Caco-2 (cell line): ENCODE data around the gene SYF2. TPM values are rescaled to one million over a fixed set of nuclear protein-coding genes. Genes with fewer than 3 reads are reported as not detected.

Experiments
- BruUV-seq: library from RNA; stranded (reverse); fragments of 400-500 nt; replicated peaks from 2 replicates; lab custom pipeline; 2021; lab: Mats Ljungman, UMichigan
- CTCF ChIA-PET: fragments of 300-600 bp; sonication (Branson Sonifier 250); formaldehyde crosslinking; loops from one replicate; lab custom pipeline; 2022; ENCODE audit warnings: antibody characterized with exemption; lab: Charles Lee
- POLR2A ChIA-PET: fragments of 300-600 bp; sonication (Branson Sonifier 250); formaldehyde crosslinking; loops from one replicate; lab custom pipeline; 2022; ENCODE audit warnings: antibody characterized with exemption; lab: Charles Lee
- DNase-seq, 2 experiments: peaks; one replicate each; pipeline versions ENCODE4 v3.0.0 to v3.0.0-alpha.2; 2020 to 2022
- H3K27me3 ChIP-seq: replicated peaks from 2 replicates; pipeline ENCODE4 v1.6.0; 2011; ENCODE audit warnings: low read length; ENCODE audit not compliant: control insufficient read depth, insufficient read depth
- H3K36me3 ChIP-seq: 2 replicates; pipeline ENCODE4 v1.5.1; 2011; ENCODE audit warnings: low read length; ENCODE audit not compliant: control insufficient read depth, insufficient read depth
- H3K4me1 ChIP-seq: fragments of 250-450 bp; sonication (Bioruptor Pico); 2 replicates; pipeline ENCODE4 v1.5.1; 2020; ENCODE audit warnings: mild to moderate bottlenecking
- H3K4me3 ChIP-seq: 2 replicates; pipeline ENCODE4 v1.5.1; 2011; ENCODE audit warnings: low read depth, mild to moderate bottlenecking, control low read depth, low read length
- H3K9me3 ChIP-seq: fragments of 250-450 bp; sonication (Bioruptor Pico); 2 replicates; pipeline ENCODE4 v1.5.1; 2020; ENCODE audit warnings: mild to moderate bottlenecking, moderate library complexity
- H3K27ac Mint-ChIP-seq: one replicate; pipeline ENCODE4 v1.8.0; 2022; ENCODE audit warnings: mixed read lengths; ENCODE audit not compliant: unreplicated experiment
- H3K27me3 Mint-ChIP-seq: one replicate; pipeline ENCODE4 v1.8.0; 2022; ENCODE audit warnings: mixed read lengths; ENCODE audit not compliant: insufficient read depth, unreplicated experiment
- H3K36me3 Mint-ChIP-seq: one replicate; pipeline ENCODE4 v1.8.0; 2022; ENCODE audit warnings: mild to moderate bottlenecking, mixed read lengths; ENCODE audit not compliant: insufficient read depth, unreplicated experiment
- H3K4me1 Mint-ChIP-seq: one replicate; pipeline ENCODE4 v1.8.0; 2022; ENCODE audit warnings: low read depth, mixed read lengths; ENCODE audit not compliant: unreplicated experiment
- H3K4me3 Mint-ChIP-seq: one replicate; pipeline ENCODE4 v1.8.0; 2022; ENCODE audit warnings: mild to moderate bottlenecking, moderate library complexity, mixed read lengths; ENCODE audit not compliant: unreplicated experiment
- H3K9me3 Mint-ChIP-seq: one replicate; pipeline ENCODE4 v1.8.0; 2022; ENCODE audit warnings: mixed read lengths; ENCODE audit not compliant: unreplicated experiment
- CTCF ChIP-seq, 2 experiments: fragments of 200-600 bp in 1 of 2; IDR thresholded peaks; 1 replicate in 1 of 2; 2 replicates in 1 of 2; pipeline versions ENCODE4 v1.5.1 to v1.8.0; 2011 to 2022; ENCODE audit warnings: antibody characterized with exemption in 1 of 2, control low read depth in 1 of 2, inconsistent platforms in 1 of 2, low read depth in 1 of 2, low read length in 1 of 2, mild to moderate bottlenecking in 1 of 2, moderate library complexity in 1 of 2; ENCODE audit not compliant: insufficient read depth in 1 of 2, severe bottlenecking in 1 of 2, unreplicated experiment in 1 of 2
- intact Hi-C: fragments of 100-400 bp; cut with micrococcal nuclease; formaldehyde crosslinking; loops from one replicate; pipeline ENCODE4 v1.10.0; 2022; ENCODE audit not compliant: unreplicated experiment
- total RNA-seq: library from RNA; stranded (reverse); gene quantifications from 2 replicates; pipeline ENCODE4 v1.2.3, GENCODE V29; 2022

The SYF2 gene
- total RNA-seq, 1 experiment from 2014 or later = 32.3 TPM

GRCh38 chr1:25178917-25179561 is 53.3 kb downstream of the SYF2 start:
- Histone ChIP-seq H3K4me1 (0 out of 2 replicates have a peak, but pooled peaks cover 2% of the 10 kb centered on the region), H3K4me3 (no peak overlapping the region), H3K27me3 (no peaks in the 10 kb centered on the region), H3K36me3 (no peaks in the 10 kb centered on the region), H3K9me3 (no peaks in the 10 kb centered on the region)
- no peak for TF ChIP-seq CTCF (IDR thresholded peaks at IDR 0.05; ENCODE audit: insufficient read depth in 1 of 2, low read depth in 1 of 2, low read length in 1 of 2, severe bottlenecking in 1 of 2, unreplicated experiment in 1 of 2)
- Mint-ChIP-seq H3K27me3 (no peaks in the 10 kb centered on the region), H3K27ac (no peak overlapping the region), H3K4me1 (no peaks in the 10 kb centered on the region), H3K4me3 (no peak overlapping the region), H3K9me3 (peaks cover 12% of the 10 kb centered on the region), H3K36me3 (no peaks in the 10 kb centered on the region)
- DNase-seq = no peak
- no TSS peak for BruUV-seq
- intact Hi-C loops = no loop called here
- ChIA-PET CTCF (no interaction called here), POLR2A (no interaction called here)

- CTCF ChIA-PET = no interaction called here
- no peaks in the 10 kb centered on the region for H3K36me3 ChIP-seq
- no peak overlapping the region for H3K4me3 ChIP-seq
- POLR2A ChIA-PET = no interaction called here
- intact Hi-C loops = no loop called here
- Mint-ChIP-seq H3K27me3 (no peaks in the 10 kb centered on the region), H3K27ac (no peak overlapping the region), H3K36me3 (no peaks in the 10 kb centered on the region), H3K4me1 (peaks cover 7% of the 10 kb centered on the region), H3K4me3 (no peak overlapping the region), H3K9me3 (peaks cover 21% of the 10 kb centered on the region)
- BruUV-seq = no TSS peak
- H3K9me3 ChIP-seq = no peaks in the 10 kb centered on the region
- no peak for DNase-seq
- H3K4me1 ChIP-seq = peaks cover 5% of the 10 kb centered on the region; the same call in 1 of the 2 replicates
- H3K27me3 ChIP-seq = no peaks in the 10 kb centered on the region
- TF ChIP-seq CTCF (IDR thresholded peaks at IDR 0.05; ENCODE audit: insufficient read depth in 1 of 2, low read depth in 1 of 2, low read length in 1 of 2, severe bottlenecking in 1 of 2, unreplicated experiment in 1 of 2) = no peak
Observed at GRCh38 chr1:25174730-25175612, 57.3 kb downstream of the SYF2 start.

- no peaks in the 10 kb centered on the region for H3K27me3 ChIP-seq
- no peak overlapping the region for H3K4me3 ChIP-seq
- H3K4me1 ChIP-seq = peaks cover 11% of the 10 kb centered on the region
- no TSS peak for BruUV-seq
- POLR2A ChIA-PET = no interaction called here
- intact Hi-C loops = no loop called here
- no peaks in the 10 kb centered on the region for H3K27me3 Mint-ChIP-seq
- no peak overlapping the region for H3K27ac Mint-ChIP-seq
- no peaks in the 10 kb centered on the region for H3K36me3 Mint-ChIP-seq
- no peaks in the 10 kb centered on the region for H3K9me3 ChIP-seq
- no peaks in the 10 kb centered on the region; the same call in 1 of the 2 replicates for H3K36me3 ChIP-seq
- CTCF ChIA-PET = no interaction called here
- H3K9me3 Mint-ChIP-seq = peaks cover 21% of the 10 kb centered on the region
- TF ChIP-seq CTCF (IDR thresholded peaks at IDR 0.05; ENCODE audit: insufficient read depth in 1 of 2, low read depth in 1 of 2, low read length in 1 of 2, severe bottlenecking in 1 of 2, unreplicated experiment in 1 of 2) = no peak
- H3K4me3 Mint-ChIP-seq = no peak overlapping the region
- no peak for DNase-seq
- H3K4me1 Mint-ChIP-seq = peaks cover 14% of the 10 kb centered on the region
Observed at GRCh38 chr1:25174363-25174729, 58.0 kb downstream of the SYF2 start.
